ENCODE results near the gene KRTCAP3. TPM values are rescaled to one million over a fixed set of nuclear protein-coding genes. Genes with fewer than 3 reads are reported as not detected.

Gene KRTCAP3
- total RNA-seq, 1 experiment from 2014 or later, result 71.8 TPM

DNA sequence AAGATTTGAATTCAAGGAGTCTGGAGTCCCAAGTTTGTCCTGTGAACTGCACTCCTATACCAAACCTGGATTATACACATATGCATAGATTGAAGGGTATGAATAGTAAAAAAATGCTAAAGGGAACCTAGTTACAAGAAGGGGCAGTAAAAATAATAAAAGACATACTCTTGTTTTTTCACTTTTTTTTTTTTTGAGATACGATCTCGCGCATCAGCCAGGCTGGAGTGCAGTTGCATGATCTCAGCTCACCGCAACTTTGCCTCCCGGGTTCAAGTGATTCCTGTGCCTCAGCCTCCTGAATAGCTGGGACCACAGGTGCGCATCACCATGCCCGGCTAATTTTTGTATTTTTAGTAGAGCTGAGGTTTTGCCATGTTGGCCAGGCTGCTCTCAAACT, 22.3 kb downstream of the KRTCAP3 start:
- Mint-ChIP-seq H3K27me3 (ENCODE audit: unreplicated experiment) (no peaks in the 10 kb centered on the region), H3K9me3 (ENCODE audit: low read depth, unreplicated experiment) (no peaks in the 10 kb centered on the region), H3K36me3 (ENCODE audit: insufficient read depth, unreplicated experiment) (peaks cover 4% of the 10 kb centered on the region), H3K27ac (ENCODE audit: unreplicated experiment) (no peak overlapping the region), H3K4me3 (ENCODE audit: low read depth, unreplicated experiment) (no peak overlapping the region), H3K4me1 (ENCODE audit: low read depth, unreplicated experiment) (no peaks in the 10 kb centered on the region)
- BruUV-seq (replicated peaks), result no TSS peak
- CTCF ChIA-PET, result no interaction called here
- TF ChIP-seq, protein P1, sequence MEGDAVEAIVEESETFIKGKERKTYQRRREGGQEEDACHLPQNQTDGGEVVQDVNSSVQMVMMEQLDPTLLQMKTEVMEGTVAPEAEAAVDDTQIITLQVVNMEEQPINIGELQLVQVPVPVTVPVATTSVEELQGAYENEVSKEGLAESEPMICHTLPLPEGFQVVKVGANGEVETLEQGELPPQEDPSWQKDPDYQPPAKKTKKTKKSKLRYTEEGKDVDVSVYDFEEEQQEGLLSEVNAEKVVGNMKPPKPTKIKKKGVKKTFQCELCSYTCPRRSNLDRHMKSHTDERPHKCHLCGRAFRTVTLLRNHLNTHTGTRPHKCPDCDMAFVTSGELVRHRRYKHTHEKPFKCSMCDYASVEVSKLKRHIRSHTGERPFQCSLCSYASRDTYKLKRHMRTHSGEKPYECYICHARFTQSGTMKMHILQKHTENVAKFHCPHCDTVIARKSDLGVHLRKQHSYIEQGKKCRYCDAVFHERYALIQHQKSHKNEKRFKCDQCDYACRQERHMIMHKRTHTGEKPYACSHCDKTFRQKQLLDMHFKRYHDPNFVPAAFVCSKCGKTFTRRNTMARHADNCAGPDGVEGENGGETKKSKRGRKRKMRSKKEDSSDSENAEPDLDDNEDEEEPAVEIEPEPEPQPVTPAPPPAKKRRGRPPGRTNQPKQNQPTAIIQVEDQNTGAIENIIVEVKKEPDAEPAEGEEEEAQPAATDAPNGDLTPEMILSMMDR (IDR thresholded peaks at IDR 0.05; ENCODE audit: unreplicated experiment), result no peak
- no peak for DNase-seq
- intact Hi-C loops (cut with micrococcal nuclease; ENCODE audit: unreplicated experiment), result no loop called here

DNA sequence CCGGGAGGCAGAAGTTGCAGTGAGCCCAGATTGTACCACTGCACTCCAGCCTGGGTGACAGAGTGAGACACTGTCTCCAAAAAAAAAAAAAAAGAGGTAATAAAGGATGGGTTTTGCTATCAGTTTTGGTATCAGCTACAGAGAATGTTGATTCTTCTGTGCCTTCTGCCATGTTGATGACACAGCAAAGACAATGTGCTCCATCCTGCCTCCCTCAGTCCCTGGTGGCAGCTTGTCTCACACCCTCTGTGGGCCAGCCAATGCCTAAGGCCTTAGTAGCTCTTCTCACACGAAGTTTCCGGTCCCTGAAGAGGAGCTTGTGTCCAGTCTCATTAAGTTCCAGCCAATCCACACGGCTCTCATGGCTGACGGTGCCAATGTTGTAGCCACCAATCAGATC, 29.8 kb downstream of the KRTCAP3 start:
- no TSS peak for BruUV-seq (replicated peaks)
- Mint-ChIP-seq H3K4me1 (ENCODE audit: low read depth, unreplicated experiment) (no peaks in the 10 kb centered on the region), H3K9me3 (ENCODE audit: low read depth, unreplicated experiment) (no peaks in the 10 kb centered on the region), H3K27me3 (ENCODE audit: unreplicated experiment) (no peaks in the 10 kb centered on the region), H3K27ac (ENCODE audit: unreplicated experiment) (no peak overlapping the region), H3K4me3 (ENCODE audit: low read depth, unreplicated experiment) (no peak overlapping the region), H3K36me3 (ENCODE audit: insufficient read depth, unreplicated experiment) (no peaks in the 10 kb centered on the region)
- CTCF ChIA-PET, result interaction anchor here (0.5 kb wide), 1 partner anchor 56 kb away, joined by 3 read pairs; no protein-coding TSS in a partner anchor
- intact Hi-C loops (cut with micrococcal nuclease; ENCODE audit: unreplicated experiment), result no loop called here
- TF ChIP-seq, protein P1 (IDR thresholded peaks at IDR 0.05; ENCODE audit: unreplicated experiment), result no peak
- DNase-seq, result no peak

DNA sequence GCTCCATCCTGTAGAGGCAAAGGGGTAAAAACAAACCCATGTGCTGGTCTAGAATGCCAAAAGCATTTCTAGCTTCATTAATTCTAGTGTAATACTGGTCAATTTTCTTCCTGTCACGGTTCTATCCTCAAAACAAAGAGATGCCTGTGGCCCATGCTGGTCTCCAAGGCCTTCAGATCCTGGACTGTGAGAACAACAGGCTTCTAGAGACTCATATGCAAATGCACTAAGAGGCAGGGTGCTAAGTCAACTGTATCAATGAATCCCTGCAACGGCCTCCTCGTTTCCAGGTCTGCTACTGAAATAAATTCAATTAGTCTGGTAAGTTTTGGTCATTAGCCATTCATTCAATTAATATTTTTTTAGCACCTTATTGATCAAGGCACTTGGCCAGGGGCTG, 43.3 kb downstream of the KRTCAP3 start:
- intact Hi-C loops (cut with micrococcal nuclease; ENCODE audit: unreplicated experiment), result no loop called here
- BruUV-seq (replicated peaks), result no TSS peak
- TF ChIP-seq, protein P1 (IDR thresholded peaks at IDR 0.05; ENCODE audit: unreplicated experiment), result no peak
- Mint-ChIP-seq H3K36me3 (ENCODE audit: insufficient read depth, unreplicated experiment) (peaks cover 15% of the 10 kb centered on the region), H3K9me3 (ENCODE audit: low read depth, unreplicated experiment) (no peaks in the 10 kb centered on the region), H3K27ac (ENCODE audit: unreplicated experiment) (no peak overlapping the region), H3K27me3 (ENCODE audit: unreplicated experiment) (no peaks in the 10 kb centered on the region), H3K4me3 (ENCODE audit: low read depth, unreplicated experiment) (no peak overlapping the region), H3K4me1 (ENCODE audit: low read depth, unreplicated experiment) (peaks cover 7% of the 10 kb centered on the region)
- DNase-seq, result no peak
- CTCF ChIA-PET, result no interaction called here

DNA sequence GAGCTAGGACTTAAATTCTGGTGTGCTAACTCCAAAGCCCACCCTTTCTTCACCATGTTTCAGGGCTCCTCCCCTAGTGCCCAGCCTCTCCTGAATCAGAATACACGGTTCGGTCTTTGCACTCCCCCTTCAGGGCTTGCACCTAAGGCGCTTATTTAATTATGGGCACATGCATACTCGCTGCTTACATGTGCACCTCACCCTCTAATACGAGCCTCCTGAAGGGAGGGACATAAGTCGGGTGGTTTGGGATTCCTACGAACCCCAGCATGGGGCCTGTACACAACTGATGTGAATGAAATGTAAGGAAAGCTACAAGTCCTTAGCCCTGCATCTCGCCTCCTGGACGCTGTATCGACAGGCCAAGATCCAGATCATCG, 46.9 kb downstream of the KRTCAP3 start:
- H3K27ac Mint-ChIP-seq (ENCODE audit: unreplicated experiment), result peak overlapping the region; percentile 85
- CTCF ChIA-PET, result no interaction called here
- BruUV-seq (replicated peaks), result TSS peak; percentile 25
- no peaks in the 10 kb centered on the region for H3K9me3 Mint-ChIP-seq (ENCODE audit: low read depth, unreplicated experiment)
- TF ChIP-seq, protein P1 (IDR thresholded peaks at IDR 0.05; ENCODE audit: unreplicated experiment), result no peak
- intact Hi-C loops (cut with micrococcal nuclease; ENCODE audit: unreplicated experiment), result no loop called here
- peaks cover 7% of the 10 kb centered on the region for H3K4me1 Mint-ChIP-seq (ENCODE audit: low read depth, unreplicated experiment)
- peak; percentile 14 for DNase-seq
- no peaks in the 10 kb centered on the region for H3K27me3 Mint-ChIP-seq (ENCODE audit: unreplicated experiment)
- peaks cover 14% of the 10 kb centered on the region for H3K36me3 Mint-ChIP-seq (ENCODE audit: insufficient read depth, unreplicated experiment)
- peak overlapping the region; percentile 80 for H3K4me3 Mint-ChIP-seq (ENCODE audit: low read depth, unreplicated experiment)

All from Calu3 (cell line).